Omental fat pad (tissue), 4 donors: ENCODE results near the gene PPP1R27. TPM values are rescaled to one million over a fixed set of nuclear protein-coding genes. Genes with fewer than 3 reads are reported as not detected.

Source experiments
- ATAC-seq: fragments of 150-250 bp; one replicate; pipeline ENCODE4 v1.9.1; 2016; ENCODE audit warnings: mild to moderate bottlenecking, moderate library complexity; ENCODE audit not compliant: low FRiP score
- DNase-seq: peaks from one replicate; pipeline ENCODE4 v3.0.0-alpha.2; 2019; ENCODE audit warnings: low spot score
- CTCF ChIP-seq, 3 donors: fragments of 450-650 bp; IDR thresholded peaks; one replicate each; pipeline ENCODE4 v1.5.1; 2016 to 2017; ENCODE audit warnings: antibody characterized with exemption in 3 of 3, mild to moderate bottlenecking in 3 of 3, moderate library complexity in 2 of 3
- total RNA-seq, 4 donors: library from RNA; depleted of rRNA; stranded (reverse); fragments of >200 nt; gene quantifications; one replicate each; pipeline ENCODE4 v1.1.0, GENCODE V29; 2016

Gene PPP1R27
- total RNA-seq, 4 donors from 2014 or later: 0.65 TPM; not detected in 3

GRCh38 chr17:81831563-81831956 lies 3.3 kb downstream of the PPP1R27 start:
- no peak for TF ChIP-seq CTCF (IDR thresholded peaks at IDR 0.05)
- DNase-seq: no peak
- no peak for ATAC-seq

- ATAC-seq: no peak
- no peak for TF ChIP-seq CTCF (IDR thresholded peaks at IDR 0.05)
- DNase-seq: no peak
Observed at GRCh38 chr17:81829858-81830257, 5.0 kb downstream of the PPP1R27 start.

- TF ChIP-seq CTCF (IDR thresholded peaks at IDR 0.05): no peak
Observed at GRCh38 chr17:81828656-81829055, 6.2 kb downstream of the PPP1R27 start.

DNA sequence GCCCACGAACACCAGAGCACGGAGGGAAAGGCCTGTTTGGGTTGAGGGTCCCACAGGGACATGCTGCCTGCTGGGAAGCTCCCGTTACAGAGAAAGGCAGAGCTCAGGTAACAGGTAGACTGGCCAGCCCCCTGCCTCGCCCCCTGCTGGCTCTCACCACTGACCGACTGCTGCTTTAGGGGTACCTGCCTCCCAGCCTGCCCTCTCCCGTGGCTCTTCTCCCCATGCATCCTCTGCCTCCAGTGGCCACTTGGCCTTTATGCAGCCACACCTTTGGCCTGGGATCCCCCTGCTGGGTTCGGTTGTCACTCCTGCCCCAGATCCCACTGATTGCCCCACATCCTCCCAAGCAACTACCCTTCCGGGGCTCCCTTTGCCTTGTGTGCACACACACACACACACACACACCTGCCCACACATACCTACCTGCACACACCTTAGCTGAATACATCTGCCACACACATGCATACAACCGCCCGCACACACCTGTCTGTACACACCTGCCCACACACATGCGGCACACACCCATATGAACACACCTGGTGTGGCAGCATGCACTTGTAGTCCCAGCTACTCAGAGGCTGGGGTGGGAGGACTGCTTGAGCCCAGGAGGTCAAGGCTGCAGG lies 8.9 kb downstream of the PPP1R27 start:
- no peak for DNase-seq
- no peak for ATAC-seq
- no peak for TF ChIP-seq CTCF (IDR thresholded peaks at IDR 0.05)

More at GRCh38 chr17:81828656-81829055, 6.2 kb downstream of the PPP1R27 start:
- DNase-seq: no peak
- no peak for ATAC-seq

DNA sequence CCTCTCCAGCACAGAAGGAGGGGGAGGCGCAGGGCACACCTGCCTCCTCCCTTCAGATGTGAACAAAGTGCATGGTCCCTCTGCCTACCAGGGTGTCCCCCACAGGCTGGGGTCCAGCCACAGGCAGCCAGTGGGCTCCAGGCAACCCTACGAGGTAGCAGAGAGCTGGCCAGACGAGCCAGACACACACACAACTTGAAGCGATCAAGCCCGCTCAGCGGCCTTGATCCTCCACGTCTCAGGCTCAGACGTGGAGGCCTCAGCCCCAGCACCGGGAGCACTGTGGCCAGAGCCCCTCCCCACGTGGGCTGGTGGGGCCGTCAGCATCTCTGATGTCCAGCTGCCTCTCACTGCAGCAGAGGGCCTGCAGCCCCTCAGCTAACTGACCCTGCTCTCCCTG lies 10.3 kb downstream of the PPP1R27 start:
- DNase-seq (no peak), ATAC-seq (no peak)
- TF ChIP-seq CTCF (IDR thresholded peaks at IDR 0.05): no peak

- no peak for TF ChIP-seq CTCF (IDR thresholded peaks at IDR 0.05)
- DNase-seq: no peak
- ATAC-seq: no peak
Observed at GRCh38 chr17:81823820-81824550, 10.9 kb downstream of the PPP1R27 start.
